HG03378 (cell line): ENCODE data around the gene SP7.
"Not testable (repeated sequence)": the region's sequence is repeated elsewhere in the genome, so short reads cannot be mapped to it uniquely, and the experiment has no call there.

Experiments
- ATAC-seq: cut with Tn5 transposase; IDR thresholded peaks from one replicate; pipeline ENCODE4 v1.9.1; 2021; ENCODE audit warnings: mild to moderate bottlenecking, moderate library complexity; ENCODE audit not compliant: unreplicated experiment

SP7 gene

DNA sequence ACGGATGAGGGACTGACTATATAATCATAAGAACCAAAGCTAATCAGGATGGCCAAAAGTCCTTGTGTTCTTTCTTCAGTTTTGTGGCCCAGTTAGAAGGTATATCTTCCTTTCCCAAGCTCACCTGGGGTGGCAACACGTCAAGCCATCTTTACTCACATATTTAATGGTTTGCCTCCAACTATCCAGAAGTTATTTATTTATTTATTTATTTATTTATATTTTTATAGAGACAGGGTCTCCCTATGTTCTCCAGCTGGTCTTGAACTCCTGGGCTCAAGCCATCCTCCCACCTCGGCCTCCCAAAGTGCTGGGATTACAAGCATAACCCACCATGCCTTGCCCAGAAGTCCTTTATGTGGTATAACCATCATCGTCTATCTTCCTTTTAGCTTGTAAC is 11.8 kb upstream of the SP7 start:
- ATAC-seq = no peak

GRCh38 chr12:53346491-53346890 is 10.3 kb upstream of the SP7 start:
- no peak for ATAC-seq

DNA sequence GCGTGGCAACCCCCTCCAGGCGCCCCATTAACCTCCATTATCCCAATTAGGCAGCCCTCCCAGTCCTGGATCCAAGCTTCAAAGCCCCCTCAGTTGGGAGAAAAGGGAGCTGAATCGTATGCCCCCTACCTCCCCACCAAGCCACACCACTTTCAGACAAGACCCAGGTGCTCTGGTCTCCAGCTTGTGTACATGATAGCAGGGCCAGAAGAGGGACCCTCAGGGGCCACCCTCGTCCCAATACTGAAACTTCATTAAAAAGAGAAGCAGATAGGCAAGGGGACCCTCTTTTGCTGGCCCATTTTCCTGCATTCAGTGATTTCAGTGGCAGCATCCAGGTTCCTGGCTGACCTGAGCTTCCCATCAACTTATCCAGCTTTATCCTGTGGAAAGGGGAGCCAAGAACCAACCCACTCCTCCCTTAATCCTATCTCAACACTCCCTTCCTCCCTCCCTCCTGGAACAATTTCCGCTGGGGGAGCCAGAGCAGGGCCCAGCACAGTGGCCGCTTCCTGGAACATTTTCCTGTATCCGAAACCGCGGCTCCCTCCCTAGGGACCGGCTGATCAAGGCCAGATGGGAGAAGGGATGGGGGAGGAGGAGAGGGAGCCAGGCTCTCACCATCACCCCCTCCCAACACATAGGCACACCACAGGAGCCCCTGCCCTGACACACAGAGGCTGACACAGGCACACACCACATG is 9.5 kb upstream of the SP7 start:
- ATAC-seq = no peak

- no peak for ATAC-seq
Measured at GRCh38 chr12:53344824-53345485, 8.8 kb upstream of the SP7 start.

GRCh38 chr12:53344487-53344823 is 8.3 kb upstream of the SP7 start:
- ATAC-seq = no peak

- no peak for ATAC-seq
Measured at GRCh38 chr12:53343969-53344368, 7.8 kb upstream of the SP7 start.

GRCh38 chr12:53343449-53343848 is 7.3 kb upstream of the SP7 start:
- ATAC-seq = no peak

DNA sequence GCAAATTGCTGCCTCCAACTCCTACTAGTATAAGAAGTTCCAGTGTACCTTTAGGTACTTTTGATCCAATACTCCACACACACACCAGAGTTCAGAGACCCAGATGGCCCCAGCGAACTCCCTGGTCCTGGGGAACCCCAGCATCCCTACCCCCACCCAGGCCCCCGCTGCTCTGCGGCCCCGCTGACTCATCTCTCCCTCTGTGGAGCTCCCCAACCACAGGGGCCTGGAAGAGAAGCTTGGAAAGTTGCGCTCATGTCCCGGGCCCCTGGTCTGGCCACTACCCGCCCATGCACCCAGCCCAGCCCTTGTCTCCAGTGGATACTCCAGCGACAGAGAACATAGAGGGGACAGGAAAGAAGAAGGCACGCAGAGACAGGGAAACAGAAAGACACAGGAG is 4.2 kb upstream of the SP7 start:
- no peak for ATAC-seq

DNA sequence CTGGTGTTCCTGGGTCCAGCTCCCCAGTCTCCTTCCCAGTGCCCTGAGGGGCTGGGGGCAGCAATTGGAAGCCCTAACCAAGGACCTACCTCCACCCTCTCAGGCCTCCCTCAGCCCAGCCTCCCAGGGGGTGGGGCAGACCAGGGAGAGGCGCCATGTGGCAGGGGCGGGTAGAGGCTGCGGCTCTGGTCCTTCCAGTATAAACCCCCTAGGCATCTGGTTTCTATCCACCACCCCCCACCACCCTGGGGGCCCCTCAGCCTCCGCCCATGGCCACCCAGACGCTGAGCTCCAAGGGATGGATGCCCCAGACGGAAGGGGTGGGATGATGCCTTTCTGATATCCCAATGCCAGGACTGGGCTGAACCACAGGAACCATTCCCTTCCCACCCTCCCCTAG is 2.8 kb upstream of the SP7 start:
- ATAC-seq = no peak

DNA sequence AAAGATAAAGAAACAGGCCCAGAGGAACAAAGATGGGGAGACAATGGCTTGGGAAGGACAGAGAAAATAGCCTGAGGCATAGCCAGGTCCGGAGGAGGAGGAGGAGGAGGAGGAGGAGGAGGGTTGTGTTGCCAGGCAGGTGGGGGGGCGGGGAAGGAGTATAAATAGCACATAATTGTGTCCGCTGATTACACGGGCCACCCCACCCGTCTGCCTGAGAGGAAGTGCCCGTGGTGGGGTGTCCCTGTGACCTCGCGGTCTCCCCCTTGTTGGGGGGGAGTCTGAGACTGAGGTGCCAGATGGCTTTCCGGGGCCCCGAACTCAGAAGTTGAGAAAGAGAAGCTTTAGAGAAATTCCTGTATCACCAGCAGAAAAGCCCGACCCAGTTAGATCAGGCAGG is 1.9 kb upstream of the SP7 start:
- ATAC-seq = no peak

DNA sequence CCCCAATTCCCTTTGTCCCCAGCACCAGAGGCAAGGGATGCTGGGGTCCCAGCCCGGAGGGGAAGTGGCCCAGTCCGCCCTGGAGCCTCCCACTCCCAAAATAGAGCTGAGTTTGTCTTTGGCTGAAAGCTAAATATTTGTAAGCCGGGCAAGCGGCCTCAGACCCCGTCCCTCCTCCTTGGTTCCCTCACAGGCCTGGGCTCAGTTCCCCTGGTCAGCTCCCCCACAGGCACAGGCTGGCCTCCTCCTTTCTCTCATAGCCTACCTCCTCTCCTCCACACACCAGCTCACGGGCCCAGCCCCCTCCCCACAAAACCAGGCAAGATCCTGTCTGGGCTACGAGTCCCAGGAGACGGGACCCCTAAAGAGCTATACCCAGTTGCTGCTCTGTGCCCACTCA is 1.3 kb downstream of the SP7 start:
- ATAC-seq = no peak

DNA sequence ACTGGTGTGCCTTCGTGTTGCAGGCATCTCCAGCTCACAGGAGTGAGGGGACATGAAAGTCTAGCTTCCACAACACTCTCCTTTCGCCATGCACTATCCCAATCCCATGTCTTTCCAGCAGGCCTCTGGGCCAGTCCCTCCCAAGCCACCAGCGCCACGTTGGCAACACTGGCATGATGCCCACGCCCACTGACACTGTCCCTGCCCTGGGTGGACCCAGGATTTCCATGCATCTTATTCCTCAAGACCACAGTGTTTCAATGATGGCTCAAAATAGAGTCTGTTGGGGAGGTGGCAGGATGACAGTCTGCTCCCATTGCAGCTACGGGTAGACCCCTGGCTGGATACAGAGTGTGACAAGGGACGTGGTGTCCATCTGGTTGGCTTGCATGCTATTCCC is 2.3 kb downstream of the SP7 start:
- ATAC-seq = no peak

DNA sequence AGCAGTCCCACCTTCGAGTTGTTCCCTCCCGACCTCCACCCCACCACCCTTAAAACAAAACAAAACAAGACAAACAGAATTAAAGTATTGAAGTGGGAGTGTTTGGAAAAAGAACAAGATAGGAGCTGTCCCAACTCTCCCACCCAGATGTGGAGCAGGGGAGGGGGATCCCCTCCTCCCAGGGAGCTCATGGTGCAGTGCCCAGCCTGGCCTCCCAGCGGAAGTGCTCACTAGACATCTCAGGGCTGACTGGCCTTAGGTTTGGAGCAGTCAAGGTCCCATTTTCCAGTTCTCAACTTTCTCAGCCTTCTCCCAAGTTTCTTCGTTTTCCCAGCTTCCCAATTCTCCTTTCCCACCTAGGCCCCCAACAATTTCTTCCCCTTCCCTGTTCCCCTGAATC is 2.9 kb downstream of the SP7 start:
- no peak for ATAC-seq

DNA sequence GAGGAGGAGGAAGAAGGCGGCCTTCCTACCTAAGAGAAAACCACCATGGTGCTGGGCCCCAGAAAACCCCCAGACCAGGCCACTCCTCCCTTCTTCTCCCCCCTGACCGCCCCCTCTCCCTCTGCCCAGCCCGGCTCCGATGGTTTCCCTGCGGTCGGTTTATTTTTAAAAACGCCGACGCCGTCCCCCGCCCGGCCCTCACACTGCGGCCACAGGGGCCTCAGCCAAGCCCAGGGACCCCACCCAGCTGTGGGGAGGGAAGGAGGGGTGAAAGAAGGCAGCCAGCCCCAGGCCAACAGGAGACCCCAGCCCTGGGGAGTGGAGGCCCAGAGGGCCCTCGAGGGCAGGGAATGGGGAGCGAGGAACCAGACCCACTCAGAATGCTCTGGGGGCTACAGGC is 3.4 kb downstream of the SP7 start:
- ATAC-seq = no peak

DNA sequence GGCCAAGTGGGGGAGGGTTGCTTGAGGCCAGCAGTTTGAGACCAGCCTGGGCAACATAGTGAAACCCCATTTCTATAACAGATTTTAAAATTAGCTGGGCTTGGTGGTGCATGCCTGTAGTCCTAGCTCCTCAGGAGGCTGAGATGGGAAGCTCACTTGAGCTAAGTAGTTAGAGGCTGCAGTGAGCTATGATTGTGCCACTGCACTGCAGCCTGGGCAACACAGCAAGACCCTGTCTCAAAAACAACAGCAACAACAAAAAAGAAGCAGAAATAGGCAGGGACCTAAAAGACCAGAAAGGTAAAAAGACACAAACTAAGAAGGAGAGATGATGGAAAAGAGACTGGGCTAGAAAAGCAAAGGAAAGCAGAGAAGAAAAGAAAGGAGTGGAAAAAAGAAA is 3.8 kb downstream of the SP7 start:
- not testable (repeated sequence) for ATAC-seq

DNA sequence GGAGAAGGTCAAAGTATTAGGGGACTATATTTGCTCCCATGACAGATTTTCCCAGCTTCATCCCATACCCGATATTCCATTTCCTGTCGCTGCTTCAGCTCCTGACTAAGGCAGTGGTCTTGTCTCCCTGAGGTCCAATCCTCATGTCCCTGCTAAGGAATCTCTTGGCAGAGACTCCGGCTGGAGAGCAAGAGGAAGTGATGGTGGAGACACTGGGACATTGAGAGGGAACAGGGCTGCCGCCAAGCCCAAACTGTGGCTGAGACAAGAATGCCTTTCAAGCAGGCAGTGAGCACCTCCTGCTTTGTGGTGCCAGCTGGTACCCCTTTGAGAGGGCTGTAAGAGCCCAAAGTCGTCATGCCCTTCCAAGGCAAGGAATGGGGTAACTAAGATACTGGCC is 5.5 kb downstream of the SP7 start:
- ATAC-seq = no peak

GRCh38 chr12:53328043-53328435 is 8.1 kb downstream of the SP7 start:
- ATAC-seq = no peak

GRCh38 chr12:53327435-53328042 is 8.6 kb downstream of the SP7 start:
- no peak for ATAC-seq

DNA sequence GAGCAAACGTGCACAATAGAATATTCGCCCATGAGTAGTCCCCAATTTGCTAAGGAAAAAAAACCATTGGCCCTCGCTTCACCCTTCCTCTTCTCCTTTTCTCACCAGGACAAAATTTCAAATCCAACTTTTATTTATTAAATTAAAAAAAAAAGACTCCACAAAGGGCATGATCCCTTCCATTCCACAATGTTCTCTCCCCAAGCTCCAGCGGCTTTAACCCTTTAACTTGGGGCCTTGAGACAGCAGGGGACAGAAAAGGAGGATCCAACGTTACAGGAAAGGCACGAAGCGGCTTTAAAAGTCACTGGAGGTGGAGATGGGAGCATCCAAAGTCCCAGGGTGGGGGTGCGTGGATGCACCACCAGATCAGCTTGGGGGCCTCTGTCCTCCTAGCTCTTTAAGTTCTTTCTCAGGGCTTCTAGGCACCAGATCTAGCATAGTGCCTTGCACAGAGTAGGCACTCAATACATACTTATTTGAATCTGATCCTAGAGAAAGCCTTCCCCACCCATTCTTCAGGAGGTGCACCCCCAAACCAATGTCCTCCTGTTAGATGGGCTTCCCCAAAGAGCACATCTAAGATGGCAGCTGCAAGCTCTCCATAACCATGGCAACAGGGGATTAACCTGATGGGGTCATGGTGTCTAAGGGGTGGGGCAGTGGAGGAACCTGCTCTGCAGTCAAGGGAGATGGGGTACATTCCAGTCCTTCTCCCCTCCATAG is 9.5 kb downstream of the SP7 start:
- no peak for ATAC-seq

- ATAC-seq = no peak
Measured at GRCh38 chr12:53325511-53326061, 10.6 kb downstream of the SP7 start.

GRCh38 chr12:53324779-53325510 is 11.2 kb downstream of the SP7 start:
- ATAC-seq = peak; percentile 41
